Measurements from ENCODE around the gene SRP14.
A peak's percentile ranks its signal among the peaks of the same experiment; 100 is the strongest.
"Not testable (repeated sequence)": the region's sequence is repeated elsewhere in the genome, so short reads cannot be mapped to it uniquely, and the experiment has no call there.

Gene SRP14

DNA sequence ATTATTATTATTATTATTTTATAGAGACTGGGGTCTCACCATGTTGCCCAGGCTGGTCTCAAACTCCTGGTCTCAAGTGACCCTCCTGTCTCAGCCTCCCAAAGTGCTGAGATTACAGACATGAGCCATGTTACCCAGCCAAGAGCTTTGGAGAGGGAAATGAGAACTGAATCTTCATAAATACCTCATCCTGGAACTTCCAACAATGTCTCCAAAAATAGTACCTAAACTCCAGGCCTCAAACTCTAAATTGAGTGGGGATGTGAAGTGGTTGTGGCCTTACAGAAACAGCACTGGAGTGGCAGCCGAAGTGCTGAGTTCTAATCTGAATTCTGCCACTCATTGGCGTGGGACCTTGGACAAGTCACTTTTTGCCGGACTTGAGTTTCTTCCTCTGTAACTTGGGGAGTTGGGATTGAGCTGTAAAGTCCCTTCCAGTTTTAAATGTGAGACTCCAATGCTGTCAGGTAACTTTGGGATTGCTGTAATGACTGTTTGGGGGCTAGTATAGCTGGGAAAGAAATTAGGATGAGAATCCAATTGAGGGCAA lies 10.0 kb upstream of the SRP14 start:
- no peak for DNase-seq

- no peak for DNase-seq
These were observed 9.3 kb upstream of the SRP14 start for GRCh38 chr15:40048211-40048792.

DNA sequence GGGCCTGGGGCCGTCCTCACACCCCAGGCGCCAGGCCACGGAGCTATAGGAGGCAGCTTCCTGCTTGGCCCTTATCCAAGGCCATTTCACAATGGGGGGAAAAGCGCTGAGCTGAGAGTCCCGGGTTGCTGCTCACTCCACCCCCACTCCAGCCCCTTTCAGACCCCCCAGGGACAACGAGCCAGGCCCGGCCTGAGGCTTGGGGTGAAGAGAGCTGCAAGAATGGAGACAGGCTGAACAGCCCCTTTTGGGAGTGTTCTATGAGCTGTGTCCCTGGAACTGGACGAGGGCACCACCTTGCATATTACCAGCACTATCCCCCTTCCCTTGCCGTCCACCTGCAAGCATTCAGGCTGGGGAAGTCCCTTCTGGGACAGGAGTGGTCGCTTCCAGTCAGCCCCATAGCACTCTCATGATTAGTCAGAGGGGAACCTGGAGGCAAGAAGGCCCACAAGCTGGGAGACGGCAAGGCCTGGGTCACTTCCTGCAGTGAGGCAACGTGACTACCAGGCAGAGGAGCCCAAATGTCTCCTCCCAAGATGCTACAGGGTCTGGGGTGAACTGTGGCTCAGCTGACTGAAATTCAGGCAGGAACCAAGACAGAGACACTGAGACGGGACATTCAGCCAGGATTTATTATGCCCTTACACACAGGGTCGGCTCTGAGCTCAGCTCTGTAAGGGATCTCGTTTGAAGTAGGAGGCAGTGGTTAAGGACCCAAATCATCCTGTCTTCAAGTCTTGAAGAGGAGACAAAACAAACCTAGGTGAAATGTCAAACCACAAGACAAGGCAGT lies 8.6 kb upstream of the SRP14 start:
- DNase-seq: peak; percentile 30

DNA sequence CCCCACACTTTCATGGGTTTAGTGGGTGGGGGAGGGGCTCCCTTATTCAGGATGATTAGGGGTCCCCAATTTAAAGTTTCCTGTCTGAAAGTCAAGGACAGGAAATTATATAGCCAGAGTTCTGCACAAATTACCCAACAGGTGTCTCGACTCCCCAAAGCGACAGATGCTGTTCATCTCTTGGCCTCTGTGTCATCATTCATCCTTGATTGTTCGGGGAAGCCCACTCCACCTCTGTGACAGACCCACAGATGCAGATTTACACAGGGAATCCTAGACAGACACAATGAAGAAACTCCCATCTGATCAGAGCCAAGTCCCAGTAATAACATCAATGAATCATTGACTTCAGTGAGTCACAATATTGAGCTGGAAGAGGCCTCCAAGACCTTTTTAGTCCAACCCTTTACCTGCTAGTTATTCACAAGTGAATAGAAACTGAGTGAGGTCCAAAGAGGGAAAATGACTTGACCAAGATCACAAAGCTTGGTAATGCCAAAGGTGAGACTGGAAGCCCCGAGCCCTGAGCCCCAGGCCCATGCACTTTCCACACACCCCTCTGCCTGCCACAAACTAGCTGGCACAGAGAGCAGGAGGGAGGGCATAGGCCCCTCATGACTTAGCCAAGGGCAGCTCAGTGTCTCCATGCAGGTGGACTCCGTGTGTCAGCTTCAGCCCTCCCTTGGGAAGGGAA lies 7.9 kb upstream of the SRP14 start:
- no peak for DNase-seq

- DNase-seq: no peak
These were observed 6.7 kb upstream of the SRP14 start for GRCh38 chr15:40045572-40046217.

- DNase-seq: no peak
These were observed 6.0 kb upstream of the SRP14 start for GRCh38 chr15:40044717-40045571.

- no peak for DNase-seq
These were observed 5.1 kb upstream of the SRP14 start for GRCh38 chr15:40043927-40044716.

DNA sequence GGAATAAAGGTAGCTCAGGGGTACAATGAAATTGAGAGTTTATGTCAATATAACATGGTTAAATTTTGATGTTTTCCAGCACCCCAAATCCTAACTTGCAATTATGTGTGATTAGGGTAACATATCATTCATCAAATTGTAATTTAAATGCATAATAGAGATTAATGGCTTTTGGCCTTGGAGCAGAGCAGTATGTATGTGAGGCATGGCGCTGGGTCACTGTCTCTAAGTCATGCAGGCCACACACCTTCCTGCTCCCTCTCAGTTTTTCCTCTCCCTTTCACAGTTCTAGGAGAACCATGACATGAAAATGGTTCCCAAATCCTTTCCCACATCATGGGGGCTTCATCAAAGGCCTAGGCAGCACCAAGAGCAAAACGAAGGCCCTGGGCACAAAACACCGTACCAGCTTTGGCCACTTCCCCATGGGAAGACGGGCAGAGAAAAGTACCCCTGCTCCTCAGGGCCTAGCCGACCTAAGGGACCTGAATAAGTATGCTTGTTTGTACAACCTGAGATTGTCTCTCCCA lies 3.9 kb upstream of the SRP14 start:
- no peak for DNase-seq

GRCh38 chr15:40040770-40041169 lies 1.8 kb upstream of the SRP14 start:
- no peak for DNase-seq

- no peak for DNase-seq
These were observed 1.3 kb upstream of the SRP14 start for GRCh38 chr15:40040293-40040635.

DNA sequence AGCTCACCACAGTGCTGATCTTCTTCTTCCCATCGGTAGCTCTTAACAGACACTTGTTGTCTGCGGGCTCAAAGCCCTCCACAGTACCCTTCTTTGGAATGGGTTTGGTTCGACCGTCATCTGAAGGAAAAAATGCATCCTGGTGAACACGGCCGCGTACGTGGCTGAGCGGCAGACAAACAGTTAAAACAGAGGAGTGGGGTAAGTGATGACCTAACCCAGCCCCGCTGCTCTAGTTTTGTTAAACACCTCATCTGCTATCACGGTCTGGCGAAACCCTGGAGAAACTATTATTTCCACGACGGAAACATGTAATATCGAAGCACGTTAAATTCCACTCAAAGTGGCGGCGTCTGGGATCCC lies 725 bp downstream of the SRP14 start:
- no peak for DNase-seq

DNA sequence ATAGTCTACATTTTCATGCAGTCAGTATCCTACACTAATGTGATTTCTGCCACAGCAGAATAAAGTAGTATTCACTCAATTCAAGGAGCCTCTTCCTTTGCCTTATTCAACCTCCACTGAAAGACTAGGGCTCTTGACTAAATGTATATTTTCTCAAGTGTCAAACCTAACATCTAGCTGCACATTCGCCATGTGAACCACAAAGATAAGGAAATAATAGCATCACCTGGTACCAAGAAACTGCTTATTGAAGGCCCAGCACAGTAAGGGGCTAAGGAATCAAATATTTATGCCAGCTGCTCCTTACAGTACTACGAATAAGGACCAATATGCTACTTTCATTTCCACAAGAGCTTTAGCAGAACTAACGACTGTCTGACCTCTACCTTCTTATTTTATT lies 1.3 kb downstream of the SRP14 start:
- DNase-seq: no peak

- DNase-seq: not testable (repeated sequence)
These were observed 3.8 kb downstream of the SRP14 start for GRCh38 chr15:40035182-40035581.

- no peak for DNase-seq
These were observed 4.6 kb downstream of the SRP14 start for GRCh38 chr15:40034186-40034946.

GRCh38 chr15:40032125-40032839 lies 6.7 kb downstream of the SRP14 start:
- DNase-seq: no peak

DNA sequence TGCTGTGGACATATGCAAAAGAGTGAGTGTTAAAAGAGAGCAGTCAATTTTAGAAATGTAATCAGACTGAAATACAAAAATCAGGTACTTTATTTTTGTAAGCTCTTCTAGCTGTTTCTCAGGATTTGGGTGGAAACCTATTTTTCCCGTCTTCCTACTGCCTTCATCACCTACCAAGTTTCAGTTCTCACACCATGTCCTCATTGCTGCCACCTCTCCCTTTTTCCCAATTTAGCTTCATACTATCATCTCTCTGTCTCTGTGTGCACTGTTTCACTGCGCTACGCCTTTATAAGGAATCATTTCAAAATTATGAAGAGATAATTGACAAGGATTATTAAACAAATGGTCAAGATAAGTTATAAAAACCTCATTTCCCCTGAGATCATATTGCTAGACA lies 7.7 kb downstream of the SRP14 start:
- DNase-seq: no peak

- DNase-seq: no peak
These were observed 8.7 kb downstream of the SRP14 start for GRCh38 chr15:40029979-40030893.

DNA sequence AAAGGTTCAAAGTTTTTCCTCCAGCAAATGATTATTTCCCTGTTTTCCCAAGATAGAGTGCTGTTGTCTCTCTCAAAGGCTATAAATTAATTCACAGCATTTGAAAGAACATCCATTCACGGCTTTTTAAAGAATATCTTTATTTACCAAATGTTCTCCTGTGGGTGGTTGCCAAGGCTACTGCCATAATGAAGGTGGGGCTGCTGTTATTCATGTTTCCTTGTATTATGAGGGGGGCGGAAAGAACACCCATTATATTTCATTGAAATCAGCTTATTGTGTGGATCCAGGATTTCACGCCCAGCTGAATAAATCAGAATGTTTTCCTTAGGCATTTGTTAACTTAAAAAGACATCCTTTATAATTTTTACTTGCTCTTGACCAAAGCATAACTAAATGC lies 10.1 kb downstream of the SRP14 start:
- DNase-seq: no peak

GRCh38 chr15:40028193-40028592 lies 10.8 kb downstream of the SRP14 start:
- no peak for DNase-seq
